ENCODE results near the gene STEAP3. TPM values are rescaled to one million over a fixed set of nuclear protein-coding genes. Genes with fewer than 3 reads are reported as not detected.

STEAP3 gene
- total RNA-seq, 1 donor from 2014 or later: 44.6 TPM

- H3K27me3 Mint-ChIP-seq (ENCODE audit: low read depth): peaks cover 25% of the 10 kb centered on the region
- peaks cover 9% of the 10 kb centered on the region for H3K4me1 Mint-ChIP-seq (ENCODE audit: low read depth)
- no peak for TF ChIP-seq CTCF (IDR thresholded peaks at IDR 0.05)
- no peaks in the 10 kb centered on the region for H3K36me3 Mint-ChIP-seq (ENCODE audit: low read depth)
- no peak for DNase-seq (ENCODE audit: low spot score)
- no peak overlapping the region for H3K4me3 Mint-ChIP-seq (ENCODE audit: unreplicated experiment)
- H3K27ac Mint-ChIP-seq (ENCODE audit: unreplicated experiment): no peak overlapping the region
- H3K9me3 Mint-ChIP-seq (ENCODE audit: low read depth): no peaks in the 10 kb centered on the region
Measured at GRCh38 chr2:119197529-119198239, 25.9 kb upstream of the STEAP3 start.

DNA sequence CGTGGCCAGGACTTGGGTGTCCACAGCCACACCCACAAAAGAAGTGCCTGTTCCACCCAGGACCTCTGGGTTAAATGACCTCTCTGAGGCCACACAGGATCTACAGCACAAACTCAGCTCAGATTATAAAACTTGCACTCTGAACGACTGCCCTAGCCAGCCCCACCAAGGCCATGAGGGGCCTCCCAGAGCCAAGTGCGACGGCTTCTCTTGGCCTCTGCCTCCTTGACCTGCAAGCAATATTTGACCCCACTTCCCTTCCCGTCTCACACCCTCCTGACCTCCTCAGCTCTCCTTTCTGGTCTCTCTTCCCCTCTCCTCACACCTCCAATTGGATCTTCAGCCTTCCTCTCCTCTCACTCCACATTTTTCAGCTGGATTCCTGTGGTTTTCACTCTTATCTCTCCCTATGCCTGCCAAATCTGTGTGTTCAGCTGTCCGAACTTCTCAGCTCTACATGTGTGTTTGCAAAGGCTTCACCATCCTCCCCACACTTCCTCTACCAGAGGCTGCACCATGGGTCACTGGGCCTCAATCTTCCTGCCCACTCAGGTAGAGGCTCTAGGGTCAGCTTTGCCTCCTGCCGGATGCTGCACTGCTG, 25.3 kb upstream of the STEAP3 start:
- peaks cover 9% of the 10 kb centered on the region for H3K4me1 Mint-ChIP-seq (ENCODE audit: low read depth)
- no peak overlapping the region for H3K27ac Mint-ChIP-seq (ENCODE audit: unreplicated experiment)
- peaks cover 23% of the 10 kb centered on the region for H3K27me3 Mint-ChIP-seq (ENCODE audit: low read depth)
- no peaks in the 10 kb centered on the region for H3K9me3 Mint-ChIP-seq (ENCODE audit: low read depth)
- no peak for TF ChIP-seq CTCF (IDR thresholded peaks at IDR 0.05)
- H3K36me3 Mint-ChIP-seq (ENCODE audit: low read depth): no peaks in the 10 kb centered on the region
- H3K4me3 Mint-ChIP-seq (ENCODE audit: unreplicated experiment): no peak overlapping the region
- DNase-seq (ENCODE audit: low spot score): no peak

- no peak overlapping the region for H3K4me3 Mint-ChIP-seq (ENCODE audit: unreplicated experiment)
- no peak for TF ChIP-seq CTCF (IDR thresholded peaks at IDR 0.05)
- H3K36me3 Mint-ChIP-seq (ENCODE audit: low read depth): no peaks in the 10 kb centered on the region
- H3K4me1 Mint-ChIP-seq (ENCODE audit: low read depth): peaks cover 9% of the 10 kb centered on the region
- DNase-seq (ENCODE audit: low spot score): no peak
- no peak overlapping the region for H3K27ac Mint-ChIP-seq (ENCODE audit: unreplicated experiment)
- peaks cover 6% of the 10 kb centered on the region for H3K27me3 Mint-ChIP-seq (ENCODE audit: low read depth)
- no peaks in the 10 kb centered on the region for H3K9me3 Mint-ChIP-seq (ENCODE audit: low read depth)
Measured at GRCh38 chr2:119201815-119202214, 21.8 kb upstream of the STEAP3 start.

GRCh38 chr2:119202610-119203310, 20.9 kb upstream of the STEAP3 start:
- peaks cover 9% of the 10 kb centered on the region for H3K4me1 Mint-ChIP-seq (ENCODE audit: low read depth)
- H3K4me3 Mint-ChIP-seq (ENCODE audit: unreplicated experiment): no peak overlapping the region
- H3K27ac Mint-ChIP-seq (ENCODE audit: unreplicated experiment): no peak overlapping the region
- H3K36me3 Mint-ChIP-seq (ENCODE audit: low read depth): no peaks in the 10 kb centered on the region
- H3K27me3 Mint-ChIP-seq (ENCODE audit: low read depth): peaks cover 4% of the 10 kb centered on the region
- no peak for DNase-seq (ENCODE audit: low spot score)
- H3K9me3 Mint-ChIP-seq (ENCODE audit: low read depth): no peaks in the 10 kb centered on the region
- TF ChIP-seq CTCF (IDR thresholded peaks at IDR 0.05): no peak

GRCh38 chr2:119204525-119204924, 19.1 kb upstream of the STEAP3 start:
- Mint-ChIP-seq H3K4me1 (ENCODE audit: low read depth) (peaks cover 4% of the 10 kb centered on the region), H3K27ac (ENCODE audit: unreplicated experiment) (no peak overlapping the region), H3K36me3 (ENCODE audit: low read depth) (no peaks in the 10 kb centered on the region), H3K27me3 (ENCODE audit: low read depth) (peaks cover 8% of the 10 kb centered on the region), H3K9me3 (ENCODE audit: low read depth) (no peaks in the 10 kb centered on the region), H3K4me3 (ENCODE audit: unreplicated experiment) (no peak overlapping the region)
- no peak for DNase-seq (ENCODE audit: low spot score)
- TF ChIP-seq CTCF (IDR thresholded peaks at IDR 0.05): no peak
